HPDE6-E6E7 (cell line): Measurements from ENCODE around the gene MARCHF3.
"Not testable (repeated sequence)": the region's sequence is repeated elsewhere in the genome, so short reads cannot be mapped to it uniquely, and the experiment has no call there.

ENCODE experiments used
- DNase-seq: peaks from one replicate; pipeline ENCODE4 v3.0.0; 2011; ENCODE audit warnings: missing footprints; ENCODE audit errors: extremely low spot score

Gene MARCHF3

GRCh38 chr5:126875303-126875785, 155.0 kb downstream of the MARCHF3 start:
- DNase-seq: no peak

GRCh38 chr5:126872561-126873354, 157.6 kb downstream of the MARCHF3 start:
- no peak for DNase-seq

DNA sequence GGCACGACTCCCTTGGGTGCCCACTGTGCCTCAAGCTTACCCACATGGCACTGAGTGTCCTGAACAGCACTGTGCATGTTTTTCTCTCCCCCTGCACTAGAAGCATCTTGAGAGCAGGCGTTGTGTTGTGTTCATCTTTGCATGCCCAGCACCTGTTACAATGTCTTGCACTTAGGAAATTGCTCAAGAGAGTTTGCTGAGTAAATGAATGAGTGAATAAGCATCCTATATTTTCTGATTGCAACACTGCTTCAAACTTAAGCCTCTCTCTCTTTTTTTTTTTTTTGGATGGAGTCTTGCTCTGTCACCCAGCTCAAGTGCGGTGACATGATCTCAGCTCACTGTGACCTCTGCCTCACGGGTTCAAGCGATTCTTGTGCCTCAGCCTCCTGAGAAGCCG, 158.9 kb downstream of the MARCHF3 start:
- DNase-seq: no peak

GRCh38 chr5:126869005-126869451, 161.3 kb downstream of the MARCHF3 start:
- no peak for DNase-seq

GRCh38 chr5:126868338-126869004, 161.9 kb downstream of the MARCHF3 start:
- DNase-seq: no peak

DNA sequence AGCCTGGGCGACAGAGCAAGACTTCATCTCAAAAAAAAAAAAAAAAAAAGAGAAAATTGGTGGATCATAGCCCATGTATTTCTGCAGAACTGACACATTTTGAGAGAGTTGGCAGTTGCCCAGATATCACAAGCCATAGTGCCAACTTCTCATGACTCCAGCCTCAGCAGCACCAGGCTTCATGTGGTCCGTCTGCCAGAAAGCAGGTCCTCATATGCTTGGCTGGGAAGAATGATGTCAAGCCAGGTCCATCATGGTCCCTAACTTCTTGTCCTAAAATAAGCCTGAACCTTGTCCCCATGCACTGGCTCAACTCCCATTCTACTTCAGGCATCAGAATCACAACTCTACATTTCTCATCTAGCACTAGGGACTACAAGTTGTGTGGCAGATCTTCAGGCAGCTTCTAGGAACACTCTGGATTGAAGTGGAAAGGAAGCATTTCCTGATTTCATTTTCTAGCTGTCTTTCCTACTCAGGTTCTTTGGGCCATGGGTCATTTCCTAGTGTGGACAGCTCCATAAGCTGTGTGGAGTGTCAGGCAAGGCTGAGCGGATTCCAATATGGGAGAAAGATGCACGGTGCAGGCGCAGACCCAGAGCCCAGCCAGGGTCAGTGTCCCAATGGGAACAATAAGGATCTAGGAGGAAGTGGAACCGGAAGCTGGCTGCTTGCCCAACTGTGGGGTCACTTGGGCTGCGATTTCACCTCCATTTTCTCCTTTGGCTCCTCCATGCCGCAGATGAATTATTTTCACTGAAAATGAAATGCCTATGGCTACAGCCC, 163.3 kb downstream of the MARCHF3 start:
- no peak for DNase-seq

GRCh38 chr5:126865299-126865698, 165.1 kb downstream of the MARCHF3 start:
- DNase-seq: no peak

- DNase-seq: no peak
Measured at GRCh38 chr5:126864042-126864688, 166.2 kb downstream of the MARCHF3 start.

DNA sequence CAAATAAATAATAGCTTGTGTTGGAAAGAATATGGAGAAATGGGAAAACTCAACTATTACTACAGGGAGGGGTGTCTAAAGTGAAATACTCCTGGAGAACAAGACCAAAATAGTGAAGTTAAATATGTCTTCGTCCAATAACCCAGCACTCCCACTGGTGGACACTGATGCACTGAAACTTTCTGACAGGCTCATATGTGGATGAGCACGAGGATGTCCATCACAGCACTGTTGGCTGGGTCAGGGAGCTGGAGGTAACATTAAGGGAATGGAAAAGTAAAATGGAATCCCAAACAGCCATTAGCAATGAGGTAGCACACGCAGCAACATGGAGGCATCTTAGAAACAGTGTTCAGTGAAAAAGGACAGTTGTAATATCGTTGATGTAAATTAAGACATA, 167.0 kb downstream of the MARCHF3 start:
- no peak for DNase-seq

- no peak for DNase-seq
Measured at GRCh38 chr5:126858441-126858840, 171.9 kb downstream of the MARCHF3 start.

GRCh38 chr5:126857472-126858410, 172.6 kb downstream of the MARCHF3 start:
- no peak for DNase-seq

- DNase-seq: no peak
Measured at GRCh38 chr5:126855266-126855665, 175.1 kb downstream of the MARCHF3 start.

- no peak for DNase-seq
Measured at GRCh38 chr5:126854526-126855110, 175.7 kb downstream of the MARCHF3 start.

DNA sequence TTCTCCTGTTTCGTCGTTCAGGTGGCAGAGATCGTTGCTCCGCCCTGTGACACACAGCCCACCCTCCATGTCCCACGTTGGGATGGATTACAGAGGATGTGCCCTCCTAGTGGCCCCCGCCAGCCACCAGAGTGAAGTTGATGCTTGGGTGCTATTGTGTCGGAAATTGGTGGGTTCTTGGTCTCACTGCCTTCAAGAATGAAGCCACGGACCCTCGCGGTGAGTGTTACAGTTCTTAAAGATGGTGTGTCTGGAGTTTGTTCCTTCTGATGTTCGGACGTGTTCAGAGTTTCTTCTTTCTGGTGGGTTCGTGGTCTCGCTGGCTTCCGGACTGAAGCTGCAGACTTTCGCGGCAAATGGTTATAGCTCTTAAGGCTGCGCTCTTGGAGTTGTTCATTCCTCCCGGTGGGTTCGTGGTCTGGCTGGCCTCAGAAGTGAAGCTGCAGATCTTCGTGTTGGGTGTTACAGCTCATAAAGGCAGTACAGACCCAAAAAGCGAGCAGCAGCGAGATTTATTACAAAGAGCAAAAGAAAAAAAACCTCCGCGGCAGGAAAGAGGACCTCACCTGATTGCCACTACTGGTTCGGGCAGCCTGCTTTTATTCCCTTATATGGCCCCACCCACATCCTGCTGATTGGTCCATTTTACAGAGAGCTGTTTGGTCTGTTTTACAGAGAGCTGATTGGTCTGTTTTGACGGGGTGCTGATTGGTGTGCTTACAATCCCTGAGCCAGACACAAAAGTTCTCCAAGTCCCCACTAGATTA, 176.6 kb downstream of the MARCHF3 start:
- DNase-seq: not testable (repeated sequence)

DNA sequence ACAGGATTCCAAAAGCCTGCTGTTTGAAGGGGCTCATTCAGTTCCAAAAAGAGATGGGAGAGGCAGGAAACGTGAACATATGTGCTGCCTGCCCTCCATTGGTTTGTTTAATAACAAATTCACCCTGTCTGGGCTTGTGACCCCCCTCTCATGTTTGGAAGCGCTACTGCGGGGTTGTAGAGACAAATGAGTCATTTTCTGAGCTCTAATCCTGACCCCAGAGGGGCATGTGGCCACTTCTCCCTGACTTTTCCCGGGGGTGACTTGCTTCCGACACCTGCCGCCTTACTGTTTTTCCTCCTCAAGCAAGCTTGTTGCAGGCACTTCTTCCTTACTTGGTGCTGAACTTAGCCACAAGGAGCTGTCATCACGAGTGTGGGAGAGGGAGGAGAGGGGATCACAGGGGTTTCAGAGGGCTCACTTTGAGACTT, 177.5 kb downstream of the MARCHF3 start:
- DNase-seq: no peak

- DNase-seq: no peak
Measured at GRCh38 chr5:126852091-126852571, 178.2 kb downstream of the MARCHF3 start.

GRCh38 chr5:126851501-126852011, 178.8 kb downstream of the MARCHF3 start:
- DNase-seq: no peak

DNA sequence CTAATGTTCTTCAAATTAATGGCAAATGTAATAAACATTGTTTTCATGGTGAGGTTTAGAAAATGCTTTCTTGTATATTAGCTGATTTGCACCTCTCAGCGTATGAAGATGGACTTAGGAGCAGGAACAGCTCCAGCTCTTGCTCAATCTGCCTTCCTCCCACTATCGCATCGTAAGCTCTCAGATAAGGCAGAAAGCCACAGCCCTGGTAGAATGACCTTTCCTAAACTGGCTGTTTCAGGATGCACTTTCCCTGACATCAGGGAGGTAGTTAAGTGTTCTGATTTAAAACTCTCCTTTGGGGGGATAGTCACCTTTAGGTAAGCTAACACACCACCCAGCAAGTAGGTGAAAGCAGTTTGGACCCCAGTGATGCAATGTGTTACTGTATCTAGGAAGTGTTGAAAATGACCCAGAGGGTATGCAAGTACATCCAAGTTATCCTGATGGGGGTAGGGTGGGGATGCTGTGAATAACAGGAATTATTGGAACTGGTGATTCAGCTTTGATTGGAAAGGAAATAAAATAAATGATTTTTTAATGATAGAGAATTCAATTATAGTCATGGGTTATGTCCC, 181.2 kb downstream of the MARCHF3 start:
- no peak for DNase-seq

GRCh38 chr5:126848253-126848652, 182.1 kb downstream of the MARCHF3 start:
- DNase-seq: no peak
